ENCODE data around the gene FAM193B.
"Not testable (repeated sequence)": the region's sequence is repeated elsewhere in the genome, so short reads cannot be mapped to it uniquely, and the experiment has no call there.

FAM193B gene

GRCh38 chr5:177497292-177498012, 56.9 kb downstream of the FAM193B start, which contains the start of gene PDLIM7:
Gene PDLIM7, minus strand, starts transcription at chr5:177497604. Its CDS starts 1,092 bp downstream, at chr5:177496512.
- peak; percentile 86 for DNase-seq

GRCh38 chr5:177496727-177497291, 57.6 kb downstream of the FAM193B start:
- DNase-seq = no peak

- DNase-seq = no peak
These were observed 58.2 kb downstream of the FAM193B start for GRCh38 chr5:177496070-177496726.

GRCh38 chr5:177495243-177496060, 58.9 kb downstream of the FAM193B start:
- DNase-seq = no peak

GRCh38 chr5:177494346-177495195, 59.8 kb downstream of the FAM193B start:
- DNase-seq = no peak

GRCh38 chr5:177493795-177494345, 60.5 kb downstream of the FAM193B start:
- no peak for DNase-seq

- DNase-seq = no peak
These were observed 61.5 kb downstream of the FAM193B start for GRCh38 chr5:177492841-177493240.

GRCh38 chr5:177491983-177492746, 62.2 kb downstream of the FAM193B start:
- no peak for DNase-seq

- DNase-seq = no peak
These were observed 62.9 kb downstream of the FAM193B start for GRCh38 chr5:177491429-177491945.

- no peak for DNase-seq
These were observed 63.4 kb downstream of the FAM193B start for GRCh38 chr5:177490992-177491391.

GRCh38 chr5:177490311-177490991, 63.9 kb downstream of the FAM193B start:
- DNase-seq = no peak

- DNase-seq = no peak
These were observed 65.1 kb downstream of the FAM193B start for GRCh38 chr5:177489119-177489716.

GRCh38 chr5:177487975-177488374, 66.4 kb downstream of the FAM193B start:
- no peak for DNase-seq

GRCh38 chr5:177487144-177487543, 67.2 kb downstream of the FAM193B start:
- no peak for DNase-seq

GRCh38 chr5:177486256-177486655, 68.1 kb downstream of the FAM193B start:
- DNase-seq = no peak

GRCh38 chr5:177485753-177486152, 68.6 kb downstream of the FAM193B start:
- DNase-seq = not testable (repeated sequence)

GRCh38 chr5:177484902-177485549, 69.3 kb downstream of the FAM193B start:
- DNase-seq = no peak

GRCh38 chr5:177483994-177484901, 70.1 kb downstream of the FAM193B start:
- no peak for DNase-seq
